WTC11 (cell line): ENCODE data around the gene PIP4K2B. TPM values are rescaled to one million over a fixed set of nuclear protein-coding genes. Genes with fewer than 3 reads are reported as not detected.

Experiments
- ATAC-seq: fragments of 200-7000 bp; cut with Tn5 transposase; 2 replicates; pipeline ENCODE4 v1.10.0; 2021; ENCODE audit warnings: mild to moderate bottlenecking, moderate library complexity
- CTCF ChIA-PET: fragments of 300-600 bp; sonication (Branson Sonifier 250); formaldehyde crosslinking; loops from one replicate; lab custom pipeline; 2021; ENCODE audit warnings: antibody characterized with exemption; lab: Charles Lee
- POLR2A ChIA-PET: fragments of 350-600 bp; sonication (Branson Sonifier 250); formaldehyde crosslinking; loops from one replicate; lab custom pipeline; 2021; ENCODE audit warnings: antibody characterized with exemption; lab: Charles Lee
- DNase-seq: peaks from one replicate; pipeline ENCODE4 v3.0.0; 2021; ENCODE audit warnings: low spot score
- H3K27ac Mint-ChIP-seq: 2 replicates; pipeline ENCODE4 v1.8.0; 2021; ENCODE audit warnings: mixed read lengths
- H3K27me3 Mint-ChIP-seq: 2 replicates; pipeline ENCODE4 v1.8.0; 2021; ENCODE audit warnings: low read depth, mild to moderate bottlenecking, moderate library complexity, mixed read lengths
- H3K36me3 Mint-ChIP-seq: 2 replicates; pipeline ENCODE4 v1.8.0; 2021; ENCODE audit warnings: mixed read lengths
- H3K4me1 Mint-ChIP-seq: 2 replicates; pipeline ENCODE4 v1.8.0; 2022; ENCODE audit warnings: mixed read lengths
- H3K4me3 Mint-ChIP-seq: 2 replicates; pipeline ENCODE4 v1.8.0; 2021; ENCODE audit warnings: mild to moderate bottlenecking, moderate library complexity, mixed read lengths
- H3K9me3 Mint-ChIP-seq: 2 replicates; pipeline ENCODE4 v1.8.0; 2021; ENCODE audit warnings: mixed read lengths
- ATF2 ChIP-seq: sonication (generic); formaldehyde crosslinking; IDR thresholded peaks from 2 replicates; pipeline ENCODE4 v1.8.1; 2022; ENCODE audit warnings: low read depth, missing genetic modification reagents, borderline replicate concordance
- CREB1 ChIP-seq: sonication (generic); formaldehyde crosslinking; IDR thresholded peaks from 2 replicates; pipeline ENCODE4 v1.8.0; 2023; ENCODE audit warnings: mild to moderate bottlenecking, missing genetic modification reagents
- FOXJ3 ChIP-seq: sonication (generic); formaldehyde crosslinking; IDR thresholded peaks from 2 replicates; pipeline ENCODE4 v1.9.0; 2021; ENCODE audit warnings: missing genetic modification reagents, mild to moderate bottlenecking, borderline replicate concordance
- FOXP1 ChIP-seq: sonication (generic); formaldehyde crosslinking; IDR thresholded peaks from 2 replicates; pipeline ENCODE4 v1.8.0; 2022; ENCODE audit warnings: missing genetic modification reagents, mild to moderate bottlenecking, moderate library complexity, borderline replicate concordance
- FOXP4 ChIP-seq: sonication (generic); formaldehyde crosslinking; IDR thresholded peaks from 2 replicates; pipeline ENCODE4 v1.8.0; 2022; ENCODE audit warnings: mild to moderate bottlenecking, missing genetic modification reagents
- GABPB1 ChIP-seq: sonication (generic); formaldehyde crosslinking; IDR thresholded peaks from 2 replicates; pipeline ENCODE4 v1.8.1; 2023; ENCODE audit warnings: mild to moderate bottlenecking, missing genetic modification reagents
- IRF1 ChIP-seq: sonication (generic); formaldehyde crosslinking; IDR thresholded peaks from 2 replicates; pipeline ENCODE4 v1.8.0; 2023; ENCODE audit warnings: missing genetic modification reagents
- IRF2 ChIP-seq: sonication (generic); formaldehyde crosslinking; IDR thresholded peaks from 2 replicates; pipeline ENCODE4 v1.8.0; 2022; ENCODE audit warnings: low read depth, missing genetic modification reagents, borderline replicate concordance
- KAT7 ChIP-seq: sonication (generic); formaldehyde crosslinking; IDR thresholded peaks from 2 replicates; pipeline ENCODE4 v1.8.1; 2023; ENCODE audit warnings: missing genetic modification reagents, mild to moderate bottlenecking, borderline replicate concordance
- NR2C2 ChIP-seq: sonication (generic); formaldehyde crosslinking; IDR thresholded peaks from 2 replicates; pipeline ENCODE4 v1.8.0; 2022; ENCODE audit warnings: mild to moderate bottlenecking, missing genetic modification reagents
- PRDM15 ChIP-seq: sonication (generic); formaldehyde crosslinking; IDR thresholded peaks from 2 replicates; pipeline ENCODE4 v1.8.0; 2022; ENCODE audit warnings: missing genetic modification reagents
- SOX15 ChIP-seq: fragments of 250-450 bp; sonication (Bioruptor Pico); IDR thresholded peaks from 2 replicates; pipeline ENCODE4 v1.9.0; 2021; ENCODE audit warnings: mild to moderate bottlenecking
- TP53 ChIP-seq: sonication (generic); formaldehyde crosslinking; IDR thresholded peaks from 2 replicates; pipeline ENCODE4 v1.8.1; 2023; ENCODE audit warnings: mild to moderate bottlenecking, missing genetic modification reagents
- USF1 ChIP-seq: sonication (generic); formaldehyde crosslinking; IDR thresholded peaks from 2 replicates; pipeline ENCODE4 v1.8.0; 2022; ENCODE audit warnings: mild to moderate bottlenecking, missing genetic modification reagents
- USF2 ChIP-seq: sonication (generic); formaldehyde crosslinking; IDR thresholded peaks from 2 replicates; pipeline ENCODE4 v1.8.1; 2023; ENCODE audit warnings: mild to moderate bottlenecking, missing genetic modification reagents, moderate library complexity
- ZBTB21 ChIP-seq: sonication (generic); formaldehyde crosslinking; IDR thresholded peaks from 2 replicates; pipeline ENCODE4 v1.8.1; 2023; ENCODE audit warnings: mild to moderate bottlenecking, missing genetic modification reagents, borderline replicate concordance
- ZNF121 ChIP-seq: sonication (generic); formaldehyde crosslinking; IDR thresholded peaks from 2 replicates; pipeline ENCODE4 v1.8.0; 2023; ENCODE audit warnings: missing genetic modification reagents
- ZNF281 ChIP-seq: sonication (generic); formaldehyde crosslinking; IDR thresholded peaks from 2 replicates; pipeline ENCODE4 v1.8.0; 2023; ENCODE audit warnings: mild to moderate bottlenecking, missing genetic modification reagents
- ZNF396 ChIP-seq: fragments of 250-450 bp; sonication (Bioruptor Pico); IDR thresholded peaks from 2 replicates; pipeline ENCODE4 v1.8.0; 2021; ENCODE audit warnings: mild to moderate bottlenecking, moderate library complexity, borderline replicate concordance
- ZNF416 ChIP-seq: fragments of 250-450 bp; sonication (Bioruptor Pico); IDR thresholded peaks from 2 replicates; pipeline ENCODE4 v1.9.0; 2021; ENCODE audit warnings: mild to moderate bottlenecking, inconsistent platforms
- total RNA-seq: library from RNA; stranded (reverse); gene quantifications from 3 replicates; pipeline ENCODE4 v1.2.3, GENCODE V29; 2021

Gene PIP4K2B
- total RNA-seq, 1 experiment from 2014 or later: 61.9 TPM

GRCh38 chr17:38798614-38799500 lies 499 bp downstream of the PIP4K2B start:
- peak overlapping the region; percentile 96 for H3K27ac Mint-ChIP-seq
- no peaks in the 10 kb centered on the region for H3K9me3 Mint-ChIP-seq
- no peaks in the 10 kb centered on the region for H3K27me3 Mint-ChIP-seq
- H3K4me3 Mint-ChIP-seq: peak overlapping the region; percentile 98
- peak; percentile 9 for ATAC-seq
- DNase-seq: no peak
- H3K4me1 Mint-ChIP-seq: peaks cover 21% of the 10 kb centered on the region
- H3K36me3 Mint-ChIP-seq: peaks cover 46% of the 10 kb centered on the region
- 0 out of 2 replicates have a peak, but pooled peaks have one; percentile 9 for TF ChIP-seq USF2 (CRISPR knock-in tag)
- TF ChIP-seq KAT7 (CRISPR knock-in tag): peak; percentile 33; the same call in 1 of the 2 replicates
- 0 out of 2 replicates have a peak, but pooled peaks have one; percentile 39 for TF ChIP-seq CREB1
- TF ChIP-seq FOXJ3 (CRISPR knock-in tag): no peak
- 0 out of 2 replicates have a peak, but pooled peaks have one; percentile 12 for TF ChIP-seq GABPB1 (CRISPR knock-in tag)
- TF ChIP-seq FOXP4 (CRISPR knock-in tag): peak; percentile 86; the same call in 1 of the 2 replicates
- TF ChIP-seq FOXP1 (CRISPR knock-in tag): peak; percentile 33; the same call in 1 of the 2 replicates
- TF ChIP-seq IRF2 (CRISPR knock-in tag): no peak; the same call in 1 of the 2 replicates
- 0 out of 2 replicates have a peak, but pooled peaks have one; percentile 32 for TF ChIP-seq ZNF281 (CRISPR knock-in tag)
- TF ChIP-seq NR2C2 (CRISPR knock-in tag): no peak
- 0 out of 2 replicates have a peak, but pooled peaks have one; percentile 36 for TF ChIP-seq PRDM15 (CRISPR knock-in tag)
- no peak for TF ChIP-seq IRF1 (CRISPR knock-in tag)
- TF ChIP-seq ATF2: no peak
- TF ChIP-seq ZBTB21: no peak
- TF ChIP-seq ZNF121: 0 out of 2 replicates have a peak, but pooled peaks have one; percentile 33
- peak; percentile 17; the same call in 1 of the 2 replicates for TF ChIP-seq TP53 (CRISPR knock-in tag)
- no peak for TF ChIP-seq USF1
- TF ChIP-seq SOX15 (CRISPR knock-in tag): no peak
- no peak for TF ChIP-seq ZNF416
- TF ChIP-seq ZNF396 (CRISPR knock-in tag): no peak
- CTCF ChIA-PET: interaction anchor here (0.6 kb wide), 1 partner anchor 55 kb away, joined by 3 read pairs; the partner anchor contains the start of gene RPL23
- POLR2A ChIA-PET: interaction anchor here (0.6 to 0.7 kb wide), 2 partner anchors 8 to 169 kb away, joined by 3 read pairs; partner anchors contain the start of gene FBXO47
